HepG2 (cell line): Measurements from ENCODE around the gene FAP. TPM values are rescaled to one million over a fixed set of nuclear protein-coding genes. Genes with fewer than 3 reads are reported as not detected.

Source experiments
- ADNP ChIP-seq: sonication (generic); formaldehyde crosslinking; IDR thresholded peaks from 2 replicates; pipeline ENCODE4 v1.4.0; 2020; ENCODE audit warnings: missing genetic modification reagents
- ZNF3 ChIP-seq: IDR thresholded peaks from 2 replicates; pipeline ENCODE4 v1.7.0; 2017; ENCODE audit warnings: inconsistent platforms
- ZSCAN20 ChIP-seq: sonication (generic); formaldehyde crosslinking; IDR thresholded peaks from 2 replicates; pipeline ENCODE4 v1.4.0; 2020; ENCODE audit warnings: missing genetic modification reagents, mild to moderate bottlenecking, borderline replicate concordance
- polyA plus RNA-seq, 8 experiments: library from polyadenylated mRNA; depleted of rRNA in 3 of 8; stranded (reverse) in 7 of 8; unstranded in 1 of 8; fragments of >200 nt; fragmentation: Illumina TruSeq in 4 of 8; extraction: Trizol in 4 of 8; gene quantifications; 2 replicates each; pipeline versions ENCODE4 v1.2.1 to v1.2.3, GENCODE V29; 2011 to 2016; ENCODE audit warnings: low read depth in 4 of 8, missing spikeins in 1 of 8, mixed read lengths in 1 of 8; ENCODE audit not compliant: insufficient read depth in 1 of 8
- total RNA-seq, 5 experiments: library from RNA; depleted of rRNA; stranded (reverse); fragments of >200 nt; fragmentation: Illumina TruSeq; extraction: Trizol; gene quantifications; 2 replicates each; pipeline ENCODE4 v1.2.3, GENCODE V29; 2016; ENCODE audit warnings: low read depth in 1 of 5
- TF ChIP-seq, protein P1 (sequence below): fragments of 450-650 bp; IDR thresholded peaks from 2 replicates; pipeline ENCODE4 v1.6.1; 2017
- TF ChIP-seq, protein P2 (sequence below): sonication (generic); formaldehyde crosslinking; IDR thresholded peaks from 2 replicates; pipeline ENCODE4 v1.8.1; 2022; ENCODE audit warnings: mild to moderate bottlenecking, missing genetic modification reagents
- TF ChIP-seq, protein P3 (sequence below): sonication (generic); formaldehyde crosslinking; IDR thresholded peaks from 2 replicates; pipeline ENCODE4 v1.5.1; 2020; ENCODE audit warnings: mild to moderate bottlenecking, missing genetic modification reagents, borderline replicate concordance

The FAP gene
- total and polyA plus RNA-seq, 2 of the 13 experiments (the other 11 are each of a cell fraction or from before 2014, with no cell fraction given) = not detected

DNA sequence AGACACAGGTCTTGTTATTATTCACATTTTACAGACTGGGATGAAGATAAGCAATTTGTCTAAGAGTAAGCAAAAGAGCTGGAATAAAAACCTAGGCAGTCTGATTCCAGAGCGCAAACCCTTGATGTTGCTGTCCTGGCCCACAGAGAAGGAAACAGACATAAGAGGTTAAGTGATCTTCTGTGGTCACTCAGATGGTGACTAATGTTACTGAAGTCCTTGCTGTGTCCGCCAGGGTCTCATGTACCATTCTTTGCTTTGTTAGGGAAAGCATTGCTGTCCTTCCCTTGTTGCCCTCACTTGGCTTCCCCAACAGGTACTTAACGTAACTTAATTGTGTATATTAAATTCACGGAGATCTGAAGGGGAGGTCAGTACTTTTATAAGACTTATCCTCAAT is 14.9 kb upstream of the FAP start (continued):
- TF ChIP-seq, protein P1, sequence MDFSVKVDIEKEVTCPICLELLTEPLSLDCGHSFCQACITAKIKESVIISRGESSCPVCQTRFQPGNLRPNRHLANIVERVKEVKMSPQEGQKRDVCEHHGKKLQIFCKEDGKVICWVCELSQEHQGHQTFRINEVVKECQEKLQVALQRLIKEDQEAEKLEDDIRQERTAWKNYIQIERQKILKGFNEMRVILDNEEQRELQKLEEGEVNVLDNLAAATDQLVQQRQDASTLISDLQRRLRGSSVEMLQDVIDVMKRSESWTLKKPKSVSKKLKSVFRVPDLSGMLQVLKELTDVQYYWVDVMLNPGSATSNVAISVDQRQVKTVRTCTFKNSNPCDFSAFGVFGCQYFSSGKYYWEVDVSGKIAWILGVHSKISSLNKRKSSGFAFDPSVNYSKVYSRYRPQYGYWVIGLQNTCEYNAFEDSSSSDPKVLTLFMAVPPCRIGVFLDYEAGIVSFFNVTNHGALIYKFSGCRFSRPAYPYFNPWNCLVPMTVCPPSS = no peak
- TF ChIP-seq ZNF3 (CRISPR knock-in tag) (no peak), ZSCAN20 (no peak), ADNP (no peak)
- TF ChIP-seq, protein P2, sequence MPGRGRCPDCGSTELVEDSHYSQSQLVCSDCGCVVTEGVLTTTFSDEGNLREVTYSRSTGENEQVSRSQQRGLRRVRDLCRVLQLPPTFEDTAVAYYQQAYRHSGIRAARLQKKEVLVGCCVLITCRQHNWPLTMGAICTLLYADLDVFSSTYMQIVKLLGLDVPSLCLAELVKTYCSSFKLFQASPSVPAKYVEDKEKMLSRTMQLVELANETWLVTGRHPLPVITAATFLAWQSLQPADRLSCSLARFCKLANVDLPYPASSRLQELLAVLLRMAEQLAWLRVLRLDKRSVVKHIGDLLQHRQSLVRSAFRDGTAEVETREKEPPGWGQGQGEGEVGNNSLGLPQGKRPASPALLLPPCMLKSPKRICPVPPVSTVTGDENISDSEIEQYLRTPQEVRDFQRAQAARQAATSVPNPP = no peak
- TF ChIP-seq, protein P3, sequence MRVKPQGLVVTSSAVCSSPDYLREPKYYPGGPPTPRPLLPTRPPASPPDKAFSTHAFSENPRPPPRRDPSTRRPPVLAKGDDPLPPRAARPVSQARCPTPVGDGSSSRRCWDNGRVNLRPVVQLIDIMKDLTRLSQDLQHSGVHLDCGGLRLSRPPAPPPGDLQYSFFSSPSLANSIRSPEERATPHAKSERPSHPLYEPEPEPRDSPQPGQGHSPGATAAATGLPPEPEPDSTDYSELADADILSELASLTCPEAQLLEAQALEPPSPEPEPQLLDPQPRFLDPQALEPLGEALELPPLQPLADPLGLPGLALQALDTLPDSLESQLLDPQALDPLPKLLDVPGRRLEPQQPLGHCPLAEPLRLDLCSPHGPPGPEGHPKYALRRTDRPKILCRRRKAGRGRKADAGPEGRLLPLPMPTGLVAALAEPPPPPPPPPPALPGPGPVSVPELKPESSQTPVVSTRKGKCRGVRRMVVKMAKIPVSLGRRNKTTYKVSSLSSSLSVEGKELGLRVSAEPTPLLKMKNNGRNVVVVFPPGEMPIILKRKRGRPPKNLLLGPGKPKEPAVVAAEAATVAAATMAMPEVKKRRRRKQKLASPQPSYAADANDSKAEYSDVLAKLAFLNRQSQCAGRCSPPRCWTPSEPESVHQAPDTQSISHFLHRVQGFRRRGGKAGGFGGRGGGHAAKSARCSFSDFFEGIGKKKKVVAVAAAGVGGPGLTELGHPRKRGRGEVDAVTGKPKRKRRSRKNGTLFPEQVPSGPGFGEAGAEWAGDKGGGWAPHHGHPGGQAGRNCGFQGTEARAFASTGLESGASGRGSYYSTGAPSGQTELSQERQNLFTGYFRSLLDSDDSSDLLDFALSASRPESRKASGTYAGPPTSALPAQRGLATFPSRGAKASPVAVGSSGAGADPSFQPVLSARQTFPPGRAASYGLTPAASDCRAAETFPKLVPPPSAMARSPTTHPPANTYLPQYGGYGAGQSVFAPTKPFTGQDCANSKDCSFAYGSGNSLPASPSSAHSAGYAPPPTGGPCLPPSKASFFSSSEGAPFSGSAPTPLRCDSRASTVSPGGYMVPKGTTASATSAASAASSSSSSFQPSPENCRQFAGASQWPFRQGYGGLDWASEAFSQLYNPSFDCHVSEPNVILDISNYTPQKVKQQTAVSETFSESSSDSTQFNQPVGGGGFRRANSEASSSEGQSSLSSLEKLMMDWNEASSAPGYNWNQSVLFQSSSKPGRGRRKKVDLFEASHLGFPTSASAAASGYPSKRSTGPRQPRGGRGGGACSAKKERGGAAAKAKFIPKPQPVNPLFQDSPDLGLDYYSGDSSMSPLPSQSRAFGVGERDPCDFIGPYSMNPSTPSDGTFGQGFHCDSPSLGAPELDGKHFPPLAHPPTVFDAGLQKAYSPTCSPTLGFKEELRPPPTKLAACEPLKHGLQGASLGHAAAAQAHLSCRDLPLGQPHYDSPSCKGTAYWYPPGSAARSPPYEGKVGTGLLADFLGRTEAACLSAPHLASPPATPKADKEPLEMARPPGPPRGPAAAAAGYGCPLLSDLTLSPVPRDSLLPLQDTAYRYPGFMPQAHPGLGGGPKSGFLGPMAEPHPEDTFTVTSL = no peak
